GM12878 (cell line): ENCODE results near the gene STX10. TPM values are rescaled to one million over a fixed set of nuclear protein-coding genes. Genes with fewer than 3 reads are reported as not detected.

Source experiments
- BCL11A ChIP-seq: IDR thresholded peaks from 2 replicates; pipeline ENCODE4 v1.6.1; 2011; ENCODE audit warnings: low read depth, low read length
- EED ChIP-seq: sonication (generic); IDR thresholded peaks from 2 replicates; pipeline ENCODE4 v1.6.1; 2016; ENCODE audit warnings: antibody characterized with exemption, low read depth
- EGR1 ChIP-seq, 2 experiments: IDR thresholded peaks; 1 replicate in 1 of 2; 2 replicates in 1 of 2; pipeline ENCODE4 v1.6.1; 2011 to 2012; ENCODE audit warnings: low read depth in 2 of 2, low read length in 2 of 2, borderline replicate concordance in 1 of 2, mild to moderate bottlenecking in 1 of 2, moderate library complexity in 1 of 2
- ETV6 ChIP-seq, 2 experiments: fragments of 450-650 bp in 1 of 2; IDR thresholded peaks in 1 of 2; conservative IDR thresholded peaks in 1 of 2; 2 replicates each; pipeline ENCODE4 v1.6.1; 2014; ENCODE audit warnings: antibody characterized with exemption in 1 of 2, borderline replicate concordance in 1 of 2, low read depth in 1 of 2, mild to moderate bottlenecking in 1 of 2, moderate library complexity in 1 of 2
- EZH2 ChIP-seq: IDR thresholded peaks from 2 replicates; pipeline ENCODE4 v1.6.1; 2012; ENCODE audit warnings: low read depth, mild to moderate bottlenecking, control low read depth, inconsistent platforms, low read length, borderline replicate concordance; ENCODE audit not compliant: control insufficient read depth
- HDAC2 ChIP-seq: fragments of 200-600 bp; sonication (generic); IDR thresholded peaks from 2 replicates; pipeline ENCODE4 v1.6.1; 2017
- HDAC6 ChIP-seq: fragments of 200-600 bp; sonication (generic); IDR thresholded peaks from one replicate; pipeline ENCODE4 v1.8.0; 2017; ENCODE audit warnings: antibody characterized with exemption; ENCODE audit not compliant: unreplicated experiment
- KDM1A ChIP-seq: fragments of 200-600 bp; sonication (generic); IDR thresholded peaks from 2 replicates; pipeline ENCODE4 v1.6.1; 2016; ENCODE audit warnings: borderline replicate concordance
- POU2F2 ChIP-seq: IDR thresholded peaks from 3 replicates; pipeline ENCODE4 v1.6.1; 2011; ENCODE audit warnings: low read depth, mild to moderate bottlenecking, low read length, borderline replicate concordance
- SIX5 ChIP-seq: IDR thresholded peaks from 2 replicates; pipeline ENCODE4 v1.6.1; 2011; ENCODE audit warnings: mild to moderate bottlenecking, low read depth, low read length, moderate library complexity; ENCODE audit not compliant: severe bottlenecking
- SREBF1 ChIP-seq: IDR thresholded peaks from 2 replicates; pipeline ENCODE4 v1.6.1; 2012; ENCODE audit warnings: mild to moderate bottlenecking, low read length
- SRF ChIP-seq, 2 experiments: IDR thresholded peaks; 2 replicates each; pipeline ENCODE4 v1.6.1; 2011; ENCODE audit warnings: low read depth in 2 of 2, low read length in 2 of 2, mild to moderate bottlenecking in 1 of 2, moderate library complexity in 1 of 2
- TARDBP ChIP-seq: IDR thresholded peaks from 2 replicates; pipeline ENCODE4 v1.6.1; 2016; ENCODE audit warnings: borderline replicate concordance
- TCF3 ChIP-seq: IDR thresholded peaks from 2 replicates; pipeline ENCODE4 v1.6.1; 2012; ENCODE audit warnings: low read depth, mild to moderate bottlenecking, low read length, borderline replicate concordance; ENCODE audit not compliant: insufficient read depth
- ZZZ3 ChIP-seq: IDR thresholded peaks from 2 replicates; pipeline ENCODE4 v1.6.1; 2011; ENCODE audit warnings: low read depth; ENCODE audit not compliant: control insufficient read depth, insufficient read length
- polyA plus RNA-seq, 11 experiments: library from polyadenylated mRNA; depleted of rRNA in 4 of 11; unstranded in 6 of 11; stranded (reverse) in 5 of 11; fragments of >200 nt; fragmentation: Nextera tagmentation in 4 of 11; fragmentation: Illumina TruSeq in 1 of 11; extraction: Ambion mirVana in 4 of 11; extraction: Trizol in 1 of 11; gene quantifications; 1 replicate in 1 of 11; 2 replicates in 10 of 11; pipeline versions ENCODE4 v1.2.1 to v1.2.3, GENCODE V29; 2011 to 2016; ENCODE audit warnings: inconsistent platforms in 2 of 11, missing spikeins in 2 of 11, low read depth in 1 of 11
- total RNA-seq, 4 experiments: library from RNA; depleted of rRNA in 3 of 4; stranded (reverse); fragments of >200 nt in 3 of 4; fragmentation: Illumina TruSeq in 1 of 4; extraction: Trizol in 1 of 4; gene quantifications; 2 replicates each; pipeline versions ENCODE4 v1.2.1 to v1.2.3, GENCODE V29; 2013 to 2021
- TF ChIP-seq, protein P1 (sequence below): fragments of 450-650 bp; conservative IDR thresholded peaks from 2 replicates; pipeline ENCODE4 v1.6.1; 2017; ENCODE audit warnings: mild to moderate bottlenecking, moderate library complexity
- TF ChIP-seq, protein P2 (sequence below): IDR thresholded peaks from 2 replicates; pipeline ENCODE4 v1.6.1; 2012; ENCODE audit warnings: low read depth, low read length, improper control_type of control experiment
- TF ChIP-seq, protein P3 (sequence below): fragments of 450-650 bp; IDR thresholded peaks from 2 replicates; pipeline ENCODE4 v1.6.1; 2017; ENCODE audit warnings: mild to moderate bottlenecking, moderate library complexity
- TF ChIP-seq, protein P4 (sequence below): fragments of 450-650 bp; IDR thresholded peaks from 2 replicates; pipeline ENCODE4 v1.6.1; 2017; ENCODE audit warnings: borderline replicate concordance

STX10 gene
- total and polyA plus RNA-seq, 10 of the 15 experiments (the other 5 are each of a cell fraction or from before 2014, with no cell fraction given) = 0.56 to 76.1 (median 47.6) TPM

DNA sequence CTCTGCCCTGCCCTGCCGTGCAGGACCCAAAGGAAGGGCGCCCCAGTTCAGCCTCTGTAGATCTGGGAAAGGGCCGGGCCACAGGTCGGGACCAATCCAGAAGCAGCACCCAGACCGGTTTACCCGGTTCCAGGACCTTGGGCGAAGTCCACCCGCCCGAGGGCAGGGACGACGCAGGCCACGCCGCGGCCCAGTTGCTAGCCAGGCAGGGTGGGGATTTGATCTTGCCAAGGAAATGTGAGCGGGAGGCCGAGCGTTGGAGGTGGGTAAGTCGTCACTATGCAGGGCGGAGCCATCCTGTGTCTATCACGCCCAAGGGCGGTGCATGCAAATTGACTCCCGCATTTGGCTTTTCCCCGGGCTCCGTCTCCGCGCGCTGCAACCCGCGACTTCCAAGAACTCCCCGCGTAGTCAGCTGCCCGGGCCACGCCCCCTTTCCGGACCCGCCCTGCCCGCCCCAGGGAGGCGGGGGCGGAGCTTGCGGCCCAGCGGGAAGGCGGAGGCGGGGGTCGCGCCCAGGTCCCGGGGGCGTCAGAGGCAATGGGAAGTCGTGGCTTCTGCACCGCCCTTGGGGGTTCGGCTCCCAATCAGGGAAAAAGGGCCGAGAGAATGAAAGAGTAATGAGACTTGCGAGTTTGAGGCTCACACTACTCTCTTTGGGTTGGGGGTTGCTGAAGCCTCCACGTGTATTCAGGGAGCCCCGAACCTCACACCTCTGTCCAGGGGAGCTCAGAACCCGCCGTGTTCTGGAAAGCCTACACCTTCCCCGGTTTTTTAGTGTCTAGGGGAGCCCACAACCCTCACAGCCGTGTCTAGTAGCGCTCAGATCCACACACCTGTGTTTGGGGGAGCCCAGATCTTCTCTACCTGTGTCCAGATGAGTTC lies 12.8 kb upstream of the STX10 start (continued):
- TF ChIP-seq, protein P1, sequence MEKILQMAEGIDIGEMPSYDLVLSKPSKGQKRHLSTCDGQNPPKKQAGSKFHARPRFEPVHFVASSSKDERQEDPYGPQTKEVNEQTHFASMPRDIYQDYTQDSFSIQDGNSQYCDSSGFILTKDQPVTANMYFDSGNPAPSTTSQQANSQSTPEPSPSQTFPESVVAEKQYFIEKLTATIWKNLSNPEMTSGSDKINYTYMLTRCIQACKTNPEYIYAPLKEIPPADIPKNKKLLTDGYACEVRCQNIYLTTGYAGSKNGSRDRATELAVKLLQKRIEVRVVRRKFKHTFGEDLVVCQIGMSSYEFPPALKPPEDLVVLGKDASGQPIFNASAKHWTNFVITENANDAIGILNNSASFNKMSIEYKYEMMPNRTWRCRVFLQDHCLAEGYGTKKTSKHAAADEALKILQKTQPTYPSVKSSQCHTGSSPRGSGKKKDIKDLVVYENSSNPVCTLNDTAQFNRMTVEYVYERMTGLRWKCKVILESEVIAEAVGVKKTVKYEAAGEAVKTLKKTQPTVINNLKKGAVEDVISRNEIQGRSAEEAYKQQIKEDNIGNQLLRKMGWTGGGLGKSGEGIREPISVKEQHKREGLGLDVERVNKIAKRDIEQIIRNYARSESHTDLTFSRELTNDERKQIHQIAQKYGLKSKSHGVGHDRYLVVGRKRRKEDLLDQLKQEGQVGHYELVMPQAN = no peak; the same call in 1 of the 2 replicates
- peak; percentile 83; the same call in 1 of the 3 replicates for TF ChIP-seq POU2F2
- TF ChIP-seq TARDBP = no peak
- TF ChIP-seq, protein P2, sequence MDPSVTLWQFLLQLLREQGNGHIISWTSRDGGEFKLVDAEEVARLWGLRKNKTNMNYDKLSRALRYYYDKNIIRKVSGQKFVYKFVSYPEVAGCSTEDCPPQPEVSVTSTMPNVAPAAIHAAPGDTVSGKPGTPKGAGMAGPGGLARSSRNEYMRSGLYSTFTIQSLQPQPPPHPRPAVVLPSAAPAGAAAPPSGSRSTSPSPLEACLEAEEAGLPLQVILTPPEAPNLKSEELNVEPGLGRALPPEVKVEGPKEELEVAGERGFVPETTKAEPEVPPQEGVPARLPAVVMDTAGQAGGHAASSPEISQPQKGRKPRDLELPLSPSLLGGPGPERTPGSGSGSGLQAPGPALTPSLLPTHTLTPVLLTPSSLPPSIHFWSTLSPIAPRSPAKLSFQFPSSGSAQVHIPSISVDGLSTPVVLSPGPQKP = no peak; the same call in 1 of the 2 replicates
- no peak for TF ChIP-seq ETV6 (conservative IDR thresholded peaks at IDR 0.05 in 1 of 2, IDR thresholded peaks at IDR 0.05 in 1 of 2; ENCODE audit: borderline replicate concordance in 1 of 2, low read depth in 1 of 2)
- TF ChIP-seq SRF (IDR thresholded peaks at IDR 0.05; ENCODE audit: low read depth in 2 of 2, low read length in 2 of 2) = peak; percentile 88 to 96
- TF ChIP-seq EGR1 (IDR thresholded peaks at IDR 0.05; ENCODE audit: borderline replicate concordance in 1 of 2, low read depth in 2 of 2, low read length in 2 of 2) = peak in 1 of 2 experiments; percentile 92; a peak in 2 of 3 replicates
- TF ChIP-seq HDAC6 = no peak
- no peak for TF ChIP-seq EZH2
- TF ChIP-seq BCL11A = no peak
- TF ChIP-seq HDAC2 = no peak
- TF ChIP-seq KDM1A = no peak
- TF ChIP-seq, protein P3, sequence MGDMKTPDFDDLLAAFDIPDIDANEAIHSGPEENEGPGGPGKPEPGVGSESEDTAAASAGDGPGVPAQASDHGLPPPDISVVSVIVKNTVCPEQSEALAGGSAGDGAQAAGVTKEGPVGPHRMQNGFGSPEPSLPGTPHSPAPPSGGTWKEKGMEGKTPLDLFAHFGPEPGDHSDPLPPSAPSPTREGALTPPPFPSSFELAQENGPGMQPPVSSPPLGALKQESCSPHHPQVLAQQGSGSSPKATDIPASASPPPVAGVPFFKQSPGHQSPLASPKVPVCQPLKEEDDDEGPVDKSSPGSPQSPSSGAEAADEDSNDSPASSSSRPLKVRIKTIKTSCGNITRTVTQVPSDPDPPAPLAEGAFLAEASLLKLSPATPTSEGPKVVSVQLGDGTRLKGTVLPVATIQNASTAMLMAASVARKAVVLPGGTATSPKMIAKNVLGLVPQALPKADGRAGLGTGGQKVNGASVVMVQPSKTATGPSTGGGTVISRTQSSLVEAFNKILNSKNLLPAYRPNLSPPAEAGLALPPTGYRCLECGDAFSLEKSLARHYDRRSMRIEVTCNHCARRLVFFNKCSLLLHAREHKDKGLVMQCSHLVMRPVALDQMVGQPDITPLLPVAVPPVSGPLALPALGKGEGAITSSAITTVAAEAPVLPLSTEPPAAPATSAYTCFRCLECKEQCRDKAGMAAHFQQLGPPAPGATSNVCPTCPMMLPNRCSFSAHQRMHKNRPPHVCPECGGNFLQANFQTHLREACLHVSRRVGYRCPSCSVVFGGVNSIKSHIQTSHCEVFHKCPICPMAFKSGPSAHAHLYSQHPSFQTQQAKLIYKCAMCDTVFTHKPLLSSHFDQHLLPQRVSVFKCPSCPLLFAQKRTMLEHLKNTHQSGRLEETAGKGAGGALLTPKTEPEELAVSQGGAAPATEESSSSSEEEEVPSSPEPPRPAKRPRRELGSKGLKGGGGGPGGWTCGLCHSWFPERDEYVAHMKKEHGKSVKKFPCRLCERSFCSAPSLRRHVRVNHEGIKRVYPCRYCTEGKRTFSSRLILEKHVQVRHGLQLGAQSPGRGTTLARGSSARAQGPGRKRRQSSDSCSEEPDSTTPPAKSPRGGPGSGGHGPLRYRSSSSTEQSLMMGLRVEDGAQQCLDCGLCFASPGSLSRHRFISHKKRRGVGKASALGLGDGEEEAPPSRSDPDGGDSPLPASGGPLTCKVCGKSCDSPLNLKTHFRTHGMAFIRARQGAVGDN = peak; percentile 75
- TF ChIP-seq EED = peak; percentile 56; the same call in 1 of the 2 replicates
- no peak for TF ChIP-seq TCF3
- no peak for TF ChIP-seq ZZZ3
- TF ChIP-seq SREBF1 = no peak
- TF ChIP-seq, protein P4, sequence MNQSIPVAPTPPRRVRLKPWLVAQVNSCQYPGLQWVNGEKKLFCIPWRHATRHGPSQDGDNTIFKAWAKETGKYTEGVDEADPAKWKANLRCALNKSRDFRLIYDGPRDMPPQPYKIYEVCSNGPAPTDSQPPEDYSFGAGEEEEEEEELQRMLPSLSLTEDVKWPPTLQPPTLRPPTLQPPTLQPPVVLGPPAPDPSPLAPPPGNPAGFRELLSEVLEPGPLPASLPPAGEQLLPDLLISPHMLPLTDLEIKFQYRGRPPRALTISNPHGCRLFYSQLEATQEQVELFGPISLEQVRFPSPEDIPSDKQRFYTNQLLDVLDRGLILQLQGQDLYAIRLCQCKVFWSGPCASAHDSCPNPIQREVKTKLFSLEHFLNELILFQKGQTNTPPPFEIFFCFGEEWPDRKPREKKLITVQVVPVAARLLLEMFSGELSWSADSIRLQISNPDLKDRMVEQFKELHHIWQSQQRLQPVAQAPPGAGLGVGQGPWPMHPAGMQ = no peak
- no peak for TF ChIP-seq SIX5
